ENCODE data around the gene ATP5F1C. TPM values are rescaled to one million over a fixed set of nuclear protein-coding genes. Genes with fewer than 3 reads are reported as not detected.

ATP5F1C gene
- total RNA-seq, 1 donor from 2014 or later, result 216 TPM

GRCh38 chr10:7834262-7834661 is 46.3 kb downstream of the ATP5F1C start:
- Mint-ChIP-seq H3K4me3 (ENCODE audit: unreplicated experiment) (no peak overlapping the region), H3K4me1 (ENCODE audit: unreplicated experiment) (no peaks in the 10 kb centered on the region), H3K36me3 (ENCODE audit: low read depth, unreplicated experiment) (peaks cover 8% of the 10 kb centered on the region), H3K9me3 (ENCODE audit: unreplicated experiment) (no peaks in the 10 kb centered on the region), H3K27ac (ENCODE audit: unreplicated experiment) (no peak overlapping the region), H3K27me3 (ENCODE audit: unreplicated experiment) (no peaks in the 10 kb centered on the region)
- no peak for DNase-seq (ENCODE audit: low spot score)
- TF ChIP-seq, protein P1, sequence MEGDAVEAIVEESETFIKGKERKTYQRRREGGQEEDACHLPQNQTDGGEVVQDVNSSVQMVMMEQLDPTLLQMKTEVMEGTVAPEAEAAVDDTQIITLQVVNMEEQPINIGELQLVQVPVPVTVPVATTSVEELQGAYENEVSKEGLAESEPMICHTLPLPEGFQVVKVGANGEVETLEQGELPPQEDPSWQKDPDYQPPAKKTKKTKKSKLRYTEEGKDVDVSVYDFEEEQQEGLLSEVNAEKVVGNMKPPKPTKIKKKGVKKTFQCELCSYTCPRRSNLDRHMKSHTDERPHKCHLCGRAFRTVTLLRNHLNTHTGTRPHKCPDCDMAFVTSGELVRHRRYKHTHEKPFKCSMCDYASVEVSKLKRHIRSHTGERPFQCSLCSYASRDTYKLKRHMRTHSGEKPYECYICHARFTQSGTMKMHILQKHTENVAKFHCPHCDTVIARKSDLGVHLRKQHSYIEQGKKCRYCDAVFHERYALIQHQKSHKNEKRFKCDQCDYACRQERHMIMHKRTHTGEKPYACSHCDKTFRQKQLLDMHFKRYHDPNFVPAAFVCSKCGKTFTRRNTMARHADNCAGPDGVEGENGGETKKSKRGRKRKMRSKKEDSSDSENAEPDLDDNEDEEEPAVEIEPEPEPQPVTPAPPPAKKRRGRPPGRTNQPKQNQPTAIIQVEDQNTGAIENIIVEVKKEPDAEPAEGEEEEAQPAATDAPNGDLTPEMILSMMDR (IDR thresholded peaks at IDR 0.05; ENCODE audit: unreplicated experiment), result no peak

GRCh38 chr10:7836571-7836970 is 48.6 kb downstream of the ATP5F1C start:
- no peaks in the 10 kb centered on the region for H3K27me3 Mint-ChIP-seq (ENCODE audit: unreplicated experiment)
- DNase-seq (ENCODE audit: low spot score), result no peak
- no peaks in the 10 kb centered on the region for H3K9me3 Mint-ChIP-seq (ENCODE audit: unreplicated experiment)
- peaks cover 8% of the 10 kb centered on the region for H3K36me3 Mint-ChIP-seq (ENCODE audit: low read depth, unreplicated experiment)
- no peak overlapping the region for H3K4me3 Mint-ChIP-seq (ENCODE audit: unreplicated experiment)
- TF ChIP-seq, protein P1 (IDR thresholded peaks at IDR 0.05; ENCODE audit: unreplicated experiment), result no peak
- no peak overlapping the region for H3K27ac Mint-ChIP-seq (ENCODE audit: unreplicated experiment)
- H3K4me1 Mint-ChIP-seq (ENCODE audit: unreplicated experiment), result no peaks in the 10 kb centered on the region

- Mint-ChIP-seq H3K27ac (ENCODE audit: unreplicated experiment) (no peak overlapping the region), H3K4me3 (ENCODE audit: unreplicated experiment) (no peak overlapping the region), H3K27me3 (ENCODE audit: unreplicated experiment) (peaks cover 2% of the 10 kb centered on the region), H3K36me3 (ENCODE audit: low read depth, unreplicated experiment) (no peaks in the 10 kb centered on the region), H3K4me1 (ENCODE audit: unreplicated experiment) (peaks cover 10% of the 10 kb centered on the region), H3K9me3 (ENCODE audit: unreplicated experiment) (no peaks in the 10 kb centered on the region)
- DNase-seq (ENCODE audit: low spot score), result no peak
- TF ChIP-seq, protein P1 (IDR thresholded peaks at IDR 0.05; ENCODE audit: unreplicated experiment), result no peak
These were observed 58.6 kb downstream of the ATP5F1C start for GRCh38 chr10:7846591-7846990.

DNA sequence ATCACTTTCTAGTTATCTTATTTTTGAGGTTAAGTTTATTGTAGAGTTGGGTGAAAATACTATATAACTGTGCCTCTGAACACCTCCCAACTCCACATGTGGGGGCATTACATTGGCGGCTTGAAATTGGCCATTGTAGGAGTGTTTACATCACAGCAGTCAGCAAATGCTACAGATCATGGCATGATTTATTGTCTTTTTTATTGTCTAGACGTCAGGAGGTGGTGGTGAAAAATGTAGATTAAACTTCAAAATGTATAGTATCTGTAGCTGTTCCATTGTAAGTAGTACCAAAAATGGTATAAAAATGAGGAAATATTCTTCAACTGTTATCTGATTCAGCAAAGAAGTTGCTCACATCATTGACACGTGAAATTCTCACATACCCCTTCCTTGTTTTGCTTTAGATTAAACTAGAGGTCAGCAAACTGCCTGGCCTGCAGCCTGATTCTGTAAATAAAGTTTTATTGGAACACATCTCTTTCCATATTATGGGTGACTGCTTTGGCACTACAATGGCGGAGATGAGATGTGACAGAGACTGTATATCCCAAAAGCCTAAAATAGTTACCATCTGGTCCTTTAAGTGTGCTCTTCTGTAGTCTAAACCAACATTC is 65.4 kb downstream of the ATP5F1C start:
- Mint-ChIP-seq H3K9me3 (ENCODE audit: unreplicated experiment) (no peaks in the 10 kb centered on the region), H3K36me3 (ENCODE audit: low read depth, unreplicated experiment) (peaks cover 3% of the 10 kb centered on the region), H3K4me3 (ENCODE audit: unreplicated experiment) (no peak overlapping the region), H3K4me1 (ENCODE audit: unreplicated experiment) (peaks cover 38% of the 10 kb centered on the region), H3K27me3 (ENCODE audit: unreplicated experiment) (no peaks in the 10 kb centered on the region), H3K27ac (ENCODE audit: unreplicated experiment) (peak overlapping the region; percentile 90)
- DNase-seq (ENCODE audit: low spot score), result no peak
- TF ChIP-seq, protein P1 (IDR thresholded peaks at IDR 0.05; ENCODE audit: unreplicated experiment), result no peak

GRCh38 chr10:7853890-7854289 is 65.9 kb downstream of the ATP5F1C start:
- no peak overlapping the region for H3K4me3 Mint-ChIP-seq (ENCODE audit: unreplicated experiment)
- DNase-seq (ENCODE audit: low spot score), result no peak
- H3K27ac Mint-ChIP-seq (ENCODE audit: unreplicated experiment), result peak overlapping the region; percentile 90
- peaks cover 3% of the 10 kb centered on the region for H3K36me3 Mint-ChIP-seq (ENCODE audit: low read depth, unreplicated experiment)
- TF ChIP-seq, protein P1 (IDR thresholded peaks at IDR 0.05; ENCODE audit: unreplicated experiment), result no peak
- H3K4me1 Mint-ChIP-seq (ENCODE audit: unreplicated experiment), result peaks cover 37% of the 10 kb centered on the region
- H3K27me3 Mint-ChIP-seq (ENCODE audit: unreplicated experiment), result no peaks in the 10 kb centered on the region
- H3K9me3 Mint-ChIP-seq (ENCODE audit: unreplicated experiment), result no peaks in the 10 kb centered on the region
